ENCODE measurements around the gene C1QL4. TPM values are rescaled to one million over a fixed set of nuclear protein-coding genes. Genes with fewer than 3 reads are reported as not detected.

The C1QL4 gene
- total and polyA plus RNA-seq, 3 donors (not counting 1 experiment from before 2014, with no cell fraction given) = 0.03 to 0.24 TPM; not detected in 1

Other genes starting within 250 kb of the C1QL4 start
- under 1 TPM in 1 of 2 donors, not detected in 1; under 0.01 TPM for gene DHH, start 242.4 kb downstream of the C1QL4 start, total RNA-seq
- not detected for gene DHH, start 242.4 kb downstream of the C1QL4 start, polyA plus RNA-seq
- 10 to 100 TPM; 22.8 to 24.2 TPM for gene LMBR1L, start 226.3 kb downstream of the C1QL4 start, total RNA-seq
- gene LMBR1L, start 226.3 kb downstream of the C1QL4 start, polyA plus RNA-seq = 11.1 TPM
- gene TUBA1B, start 205.8 kb downstream of the C1QL4 start, total RNA-seq = 1,000 to 10,000 TPM in 1 of 2 donors, 100 to 1,000 TPM in 1; 591 to 1,181 TPM
- 4,306 TPM for gene TUBA1B, start 205.8 kb downstream of the C1QL4 start, polyA plus RNA-seq
- 100 to 1,000 TPM; 194 to 540 TPM for gene TUBA1A, start 148.1 kb downstream of the C1QL4 start, total RNA-seq
- 680 TPM for gene TUBA1A, start 148.1 kb downstream of the C1QL4 start, polyA plus RNA-seq
- 100 to 1,000 TPM; 455 to 532 TPM for gene TUBA1C, start 72.1 kb downstream of the C1QL4 start, total RNA-seq
- 3,239 TPM for gene TUBA1C, start 72.1 kb downstream of the C1QL4 start, polyA plus RNA-seq
- under 1 TPM in 1 of 2 donors, not detected in 1; 0.35 TPM for gene PRPH, start 42.0 kb downstream of the C1QL4 start, total RNA-seq
- gene PRPH, start 42.0 kb downstream of the C1QL4 start, polyA plus RNA-seq = not detected
- gene TROAP, start 13.9 kb downstream of the C1QL4 start, total RNA-seq = 10 to 100 TPM in 1 of 2 donors, under 1 TPM in 1; 0.33 to 34.2 TPM
- 23.0 TPM for gene TROAP, start 13.9 kb downstream of the C1QL4 start, polyA plus RNA-seq
- gene DNAJC22, start 9.7 kb upstream of the C1QL4 start, total RNA-seq = under 1 TPM; 0.14 to 0.17 TPM
- 0.03 TPM for gene DNAJC22, start 9.7 kb upstream of the C1QL4 start, polyA plus RNA-seq
- gene SPATS2, start 30.3 kb upstream of the C1QL4 start, total RNA-seq = 10 to 100 TPM; 22.3 to 51.2 TPM
- 35.2 TPM for gene SPATS2, start 30.3 kb upstream of the C1QL4 start, polyA plus RNA-seq
- 1 to 10 TPM in 1 of 2 donors, under 1 TPM in 1; under 0.01 to 1.2 TPM for gene KCNH3, start 201.8 kb upstream of the C1QL4 start, total RNA-seq
- 0.08 TPM for gene KCNH3, start 201.8 kb upstream of the C1QL4 start, polyA plus RNA-seq
- gene MCRS1, start 231.0 kb upstream of the C1QL4 start, total RNA-seq = 10 to 100 TPM; 43.8 to 59.5 TPM
- gene MCRS1, start 231.0 kb upstream of the C1QL4 start, polyA plus RNA-seq = 68.9 TPM